Endothelial cell of umbilical vein (primary cell): Measurements from ENCODE around the gene ZBTB46. TPM values are rescaled to one million over a fixed set of nuclear protein-coding genes. Genes with fewer than 3 reads are reported as not detected.

Source experiments
- BruUV-seq: library from RNA; stranded (reverse); fragments of 400-500 nt; replicated peaks from 2 replicates; lab custom pipeline; 2021; lab: Mats Ljungman, UMichigan
- CTCF ChIA-PET: fragments of 300-600, 350-600 bp; sonication (Branson Sonifier 250); formaldehyde crosslinking; loops from one replicate; lab custom pipeline; 2021; ENCODE audit warnings: antibody characterized with exemption, inconsistent platforms; lab: Charles Lee
- POLR2A ChIA-PET: fragments of 300-600, 350-600 bp; sonication (Branson Sonifier 250); formaldehyde crosslinking; loops from one replicate; lab custom pipeline; 2021; ENCODE audit warnings: antibody characterized with exemption, inconsistent platforms; lab: Charles Lee
- DNase-seq: peaks from one replicate; pipeline ENCODE4 v3.0.0-alpha.2; 2011; ENCODE audit warnings: low read depth, low spot score
- FAIRE-seq: peaks from 2 replicates; lab custom pipeline; 2011; peaks lifted over from hg19 to GRCh38; lab: Jason Lieb, UNC
- H2AFZ ChIP-seq: 2 replicates; pipeline ENCODE4 v1.6.0; 2012; ENCODE audit warnings: low read depth, low read length, control low read depth, inconsistent platforms
- H3K27ac ChIP-seq: 2 replicates; pipeline ENCODE4 v1.5.1; 2011; ENCODE audit warnings: low read depth, mild to moderate bottlenecking, control low read depth, low read length, moderate library complexity; ENCODE audit not compliant: insufficient read depth
- H3K27me3 ChIP-seq, 2 experiments: 2 replicates each; pipeline versions ENCODE4 v1.6.0 to v1.6.1; 2011; ENCODE audit warnings: low read length in 2 of 2, mixed read lengths in 1 of 2; ENCODE audit not compliant: control insufficient read depth in 2 of 2, insufficient read depth in 2 of 2
- H3K36me3 ChIP-seq, 2 experiments: 2 replicates in 1 of 2; 3 replicates in 1 of 2; pipeline ENCODE4 v1.5.1; 2011; ENCODE audit warnings: low read length in 2 of 2, mild to moderate bottlenecking in 1 of 2, moderate library complexity in 1 of 2; ENCODE audit not compliant: control insufficient read depth in 2 of 2, insufficient read depth in 2 of 2; ENCODE audit errors: extremely low read depth in 1 of 2
- H3K4me1 ChIP-seq: 3 replicates; pipeline ENCODE4 v1.5.1; 2011; ENCODE audit warnings: mild to moderate bottlenecking, low read length; ENCODE audit not compliant: control insufficient read depth, insufficient read depth; ENCODE audit errors: extremely low read depth
- H3K4me2 ChIP-seq: 2 replicates; pipeline ENCODE4 v1.6.1; 2011; ENCODE audit warnings: low read length, control low read depth, mixed read lengths; ENCODE audit not compliant: insufficient read depth
- H3K4me3 ChIP-seq, 3 experiments: fragments of 200-600 bp in 1 of 3; sonication (generic), shearing (Covaris generic) in 1 of 3; replicated peaks in 1 of 3; 2 replicates each; pipeline ENCODE4 v1.5.1; 2011 to 2016; ENCODE audit warnings: control low read depth in 3 of 3, low read length in 3 of 3, mild to moderate bottlenecking in 2 of 3, inconsistent platforms in 1 of 3, low read depth in 1 of 3, moderate library complexity in 1 of 3; ENCODE audit not compliant: insufficient read depth in 1 of 3
- H3K79me2 ChIP-seq: 2 replicates; pipeline ENCODE4 v1.6.0; 2012; ENCODE audit warnings: low read length, inconsistent platforms; ENCODE audit not compliant: control insufficient read depth, insufficient read depth
- H3K9ac ChIP-seq: replicated peaks from 2 replicates; pipeline ENCODE3; 2011; ENCODE audit warnings: low read length, control low read depth; ENCODE audit not compliant: insufficient read depth; ENCODE audit errors: extremely low read depth
- H3K9me1 ChIP-seq: replicated peaks from 3 replicates; pipeline ENCODE4 v1.6.0; 2011; ENCODE audit warnings: mild to moderate bottlenecking, low read length; ENCODE audit not compliant: control insufficient read depth, insufficient read depth; ENCODE audit errors: extremely low read depth
- H3K9me3 ChIP-seq: replicated peaks from 2 replicates; pipeline ENCODE4 v1.5.1; 2012; ENCODE audit warnings: low read length, inconsistent platforms; ENCODE audit not compliant: control insufficient read depth, insufficient read depth
- H4K20me1 ChIP-seq: replicated peaks from 2 replicates; pipeline ENCODE3; 2011; ENCODE audit warnings: mild to moderate bottlenecking, low read length; ENCODE audit not compliant: control insufficient read depth, insufficient read depth; ENCODE audit errors: extremely low read depth
- EZH2 ChIP-seq: IDR thresholded peaks from 2 replicates; pipeline ENCODE4 v1.6.1; 2012; ENCODE audit warnings: borderline replicate concordance, low read depth, mild to moderate bottlenecking, moderate library complexity, low read length, inconsistent platforms; ENCODE audit not compliant: severe bottlenecking
- FOS ChIP-seq: IDR thresholded peaks from 2 replicates; pipeline ENCODE4 v1.6.1; 2011; ENCODE audit warnings: mild to moderate bottlenecking, low read length, moderate library complexity, borderline replicate concordance; ENCODE audit not compliant: insufficient read depth
- GATA2 ChIP-seq: IDR thresholded peaks from 2 replicates; pipeline ENCODE4 v1.7.0; 2011; ENCODE audit warnings: low read depth, mild to moderate bottlenecking, moderate library complexity, mixed read lengths, low read length; ENCODE audit not compliant: insufficient read length, insufficient read depth
- JUN ChIP-seq: IDR thresholded peaks from 2 replicates; pipeline ENCODE4 v1.6.1; 2011; ENCODE audit warnings: borderline replicate concordance, low read depth; ENCODE audit not compliant: insufficient read length, insufficient read depth
- MYC ChIP-seq: IDR thresholded peaks from one replicate; pipeline ENCODE4 v1.6.1; 2011; ENCODE audit warnings: mild to moderate bottlenecking, low read depth, low read length
- POLR2A ChIP-seq: IDR thresholded peaks from 2 replicates; pipeline ENCODE4 v1.6.1; 2012; ENCODE audit warnings: low read depth, mild to moderate bottlenecking, control low read depth, low read length
- POLR2AphosphoS5 ChIP-seq: IDR thresholded peaks from 2 replicates; pipeline ENCODE4 v1.6.1; 2012; ENCODE audit warnings: low read depth, mild to moderate bottlenecking, control low read depth, low read length, moderate library complexity; ENCODE audit not compliant: insufficient read depth
- dilution Hi-C: fragments of 300-500 bp; cut with MboI; formaldehyde crosslinking; loops from one replicate; pipeline ENCODE4 v1.15.0; 2019; ENCODE audit warnings: low sequenced_read_pairs; ENCODE audit not compliant: extremely low pct_ligation_motif_present
- intact Hi-C: fragments of 100-400 bp; cut with micrococcal nuclease; formaldehyde crosslinking; loops from one replicate; pipeline ENCODE4 v1.10.0; 2022
- polyA plus RNA-seq, 4 experiments: library from polyadenylated mRNA; depleted of rRNA in 3 of 4; stranded (reverse) in 3 of 4; unstranded in 1 of 4; fragments of >200 nt; gene quantifications; 2 replicates each; pipeline versions ENCODE4 v1.2.1 to v1.2.3, GENCODE V29; 2011 to 2012; ENCODE audit warnings: missing spikeins in 1 of 4
- total RNA-seq: library from RNA; stranded (reverse); gene quantifications from 2 replicates; pipeline ENCODE4 v1.2.3, GENCODE V29; 2021
- TF ChIP-seq, protein P1 (sequence below): IDR thresholded peaks from 2 replicates; pipeline ENCODE4 v1.6.1; 2011; ENCODE audit not compliant: insufficient read depth, insufficient read length
- TF ChIP-seq, protein P2 (sequence below), 2 donors: IDR thresholded peaks; 1 replicate in 1 of 2; 2 replicates in 1 of 2; pipeline ENCODE4 v1.5.1; 2011; ENCODE audit warnings: low read length in 2 of 2, mild to moderate bottlenecking in 2 of 2, moderate library complexity in 2 of 2, control low read depth in 1 of 2, inconsistent platforms in 1 of 2, low read depth in 1 of 2; ENCODE audit not compliant: insufficient read depth in 1 of 2; ENCODE audit errors: extremely low read depth in 1 of 2

Gene ZBTB46
- total and polyA plus RNA-seq, 2 donors (not counting 3 experiments of a cell fraction or from before 2014, with no cell fraction given), result 1.3 to 7.1 TPM

DNA sequence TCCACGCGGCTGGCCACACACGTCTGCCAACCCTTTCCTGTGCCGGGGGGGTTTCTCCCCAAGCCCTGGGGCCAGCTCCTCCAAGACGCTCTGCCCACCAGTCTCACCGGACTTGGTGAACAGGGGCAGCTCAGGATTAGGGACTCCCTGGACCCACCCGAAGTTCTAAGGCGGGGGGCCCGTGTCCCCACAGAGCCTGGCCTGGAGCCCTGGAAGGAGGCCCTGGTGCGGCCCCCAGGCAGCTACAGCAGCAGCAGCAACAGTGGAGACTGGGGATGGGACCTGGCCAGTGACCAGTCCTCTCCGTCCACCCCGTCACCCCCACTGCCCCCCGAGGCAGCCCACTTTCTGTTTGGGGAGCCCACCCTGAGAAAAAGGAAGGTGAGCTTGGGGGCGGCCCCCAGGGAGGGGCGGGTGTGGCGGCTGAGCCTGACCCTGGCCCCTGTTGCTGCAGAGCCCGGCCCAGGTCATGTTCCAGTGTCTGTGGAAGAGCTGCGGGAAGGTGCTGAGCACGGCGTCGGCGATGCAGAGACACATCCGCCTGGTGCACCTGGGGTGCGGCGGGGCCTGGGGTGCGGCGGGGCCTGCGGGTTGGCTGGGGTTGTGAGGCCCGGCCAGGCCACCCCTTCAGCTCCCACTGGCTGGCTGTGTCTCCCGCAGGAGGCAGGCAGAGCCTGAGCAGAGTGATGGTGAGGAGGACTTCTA is 89.2 kb downstream of the ZBTB46 start:
- Histone ChIP-seq H3K9me1 (no peaks in the 10 kb centered on the region), H3K27ac (no peak overlapping the region), H3K36me3 (peaks cover 0 to 19% of the 10 kb centered on the region in 2 experiments), H3K4me3 (no peak overlapping the region), H3K9ac (no peak overlapping the region), H3K4me2 (no peak overlapping the region), H3K79me2 (no peaks in the 10 kb centered on the region), H3K4me1 (peaks cover 9% of the 10 kb centered on the region), H4K20me1 (no peaks in the 10 kb centered on the region), H3K27me3 (no peaks in the 10 kb centered on the region), H2AFZ (no peak overlapping the region), H3K9me3 (no peaks in the 10 kb centered on the region)
- DNase-seq (no peak), FAIRE-seq (no peak)
- BruUV-seq, result TSS peak; percentile 21
- CTCF ChIA-PET, result interaction anchor here (0.8 to 2.0 kb wide), 13 partner anchors 35 to 297 kb away, joined by 3 to 12 read pairs (median 5); partner anchors contain the start of genes ARFRP1, RTEL1, TNFRSF6B and TPD52L2
- TF ChIP-seq POLR2A (no peak), EZH2 (no peak), FOS (no peak), MYC (no peak), POLR2AphosphoS5 (no peak), GATA2 (no peak), JUN (no peak)
- TF ChIP-seq, protein P1, sequence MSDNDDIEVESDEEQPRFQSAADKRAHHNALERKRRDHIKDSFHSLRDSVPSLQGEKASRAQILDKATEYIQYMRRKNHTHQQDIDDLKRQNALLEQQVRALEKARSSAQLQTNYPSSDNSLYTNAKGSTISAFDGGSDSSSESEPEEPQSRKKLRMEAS, result no peak
- TF ChIP-seq, protein P2, sequence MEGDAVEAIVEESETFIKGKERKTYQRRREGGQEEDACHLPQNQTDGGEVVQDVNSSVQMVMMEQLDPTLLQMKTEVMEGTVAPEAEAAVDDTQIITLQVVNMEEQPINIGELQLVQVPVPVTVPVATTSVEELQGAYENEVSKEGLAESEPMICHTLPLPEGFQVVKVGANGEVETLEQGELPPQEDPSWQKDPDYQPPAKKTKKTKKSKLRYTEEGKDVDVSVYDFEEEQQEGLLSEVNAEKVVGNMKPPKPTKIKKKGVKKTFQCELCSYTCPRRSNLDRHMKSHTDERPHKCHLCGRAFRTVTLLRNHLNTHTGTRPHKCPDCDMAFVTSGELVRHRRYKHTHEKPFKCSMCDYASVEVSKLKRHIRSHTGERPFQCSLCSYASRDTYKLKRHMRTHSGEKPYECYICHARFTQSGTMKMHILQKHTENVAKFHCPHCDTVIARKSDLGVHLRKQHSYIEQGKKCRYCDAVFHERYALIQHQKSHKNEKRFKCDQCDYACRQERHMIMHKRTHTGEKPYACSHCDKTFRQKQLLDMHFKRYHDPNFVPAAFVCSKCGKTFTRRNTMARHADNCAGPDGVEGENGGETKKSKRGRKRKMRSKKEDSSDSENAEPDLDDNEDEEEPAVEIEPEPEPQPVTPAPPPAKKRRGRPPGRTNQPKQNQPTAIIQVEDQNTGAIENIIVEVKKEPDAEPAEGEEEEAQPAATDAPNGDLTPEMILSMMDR (IDR thresholded peaks at IDR 0.05; ENCODE audit: extremely low read depth in 1 of 2, insufficient read depth in 1 of 2, low read depth in 1 of 2, low read length in 2 of 2), result no peak
- dilution Hi-C loops (no loop called here), intact Hi-C loops (loop anchor here (2.0 kb wide), 1 partner anchor 35 kb away; the partner anchor contains the start of gene ARFRP1)
- POLR2A ChIA-PET, result no interaction called here
